IMR-90 (cell line): ENCODE measurements around the gene RIMS1. TPM values are rescaled to one million over a fixed set of nuclear protein-coding genes. Genes with fewer than 3 reads are reported as not detected.

Experiments used
- ATAC-seq: fragments of 200-7000 bp; cut with Tn5 transposase; 2 replicates; pipeline ENCODE4 v1.9.1; 2020; ENCODE audit warnings: low read depth, mild to moderate bottlenecking, moderate library complexity
- BruUV-seq: library from RNA; stranded (reverse); fragments of 400-500 nt; replicated peaks from 2 replicates; lab custom pipeline; 2021; lab: Mats Ljungman, UMichigan
- CTCF ChIA-PET: fragments of 300-600 bp; formaldehyde crosslinking; extraction: SDS; loops from one replicate; lab custom pipeline; 2021; ENCODE audit warnings: antibody characterized with exemption; lab: Yijun Ruan, JAX
- POLR2A ChIA-PET: fragments of 300-600 bp; sonication (Branson Sonifier 250); formaldehyde crosslinking; loops from one replicate; lab custom pipeline; 2022; ENCODE audit warnings: antibody characterized with exemption; ENCODE audit not compliant: unreplicated experiment; lab: Charles Lee
- DNase-seq: peaks from one replicate; pipeline ENCODE4 v3.0.0; 2013
- H2AFZ ChIP-seq: replicated peaks from 2 replicates; pipeline ENCODE3; 2013; ENCODE audit warnings: low read length, mild to moderate bottlenecking; ENCODE audit not compliant: poor library complexity
- H2AK5ac ChIP-seq: 2 replicates; pipeline ENCODE4 v1.6.1; 2013; ENCODE audit warnings: low read depth, low read length, inconsistent platforms
- H2AK9ac ChIP-seq: replicated peaks from 2 replicates; pipeline ENCODE3; 2013; ENCODE audit warnings: mild to moderate bottlenecking, low read depth, low read length, moderate library complexity; ENCODE audit not compliant: poor library complexity
- H2BK120ac ChIP-seq: 2 replicates; pipeline ENCODE4 v1.6.1; 2013; ENCODE audit warnings: low read depth, low read length, inconsistent platforms
- H2BK15ac ChIP-seq: 3 replicates; pipeline ENCODE4 v1.6.1; 2013; ENCODE audit warnings: low read depth, low read length, inconsistent platforms
- H2BK20ac ChIP-seq: 2 replicates; pipeline ENCODE4 v1.6.1; 2013; ENCODE audit warnings: low read depth, mild to moderate bottlenecking, inconsistent platforms, low read length, moderate library complexity
- H2BK5ac ChIP-seq: 2 replicates; pipeline ENCODE4 v1.6.1; 2013; ENCODE audit warnings: mild to moderate bottlenecking, low read depth, low read length, inconsistent platforms; ENCODE audit not compliant: poor library complexity, severe bottlenecking
- H3K14ac ChIP-seq: replicated peaks from 2 replicates; pipeline ENCODE4 v1.6.1; 2013; ENCODE audit warnings: low read depth, low read length, inconsistent platforms
- H3K18ac ChIP-seq: 2 replicates; pipeline ENCODE4 v1.6.1; 2013; ENCODE audit warnings: low read depth, low read length, control low read depth
- H3K23ac ChIP-seq: 2 replicates; pipeline ENCODE4 v1.6.1; 2013; ENCODE audit warnings: low read depth, low read length, inconsistent platforms
- H3K27ac ChIP-seq: 2 replicates; pipeline ENCODE4 v1.5.1; 2013; ENCODE audit warnings: mild to moderate bottlenecking, control low read depth, low read length; ENCODE audit not compliant: insufficient read depth
- H3K27me3 ChIP-seq: 2 replicates; pipeline ENCODE4 v1.6.1; 2013; ENCODE audit warnings: low read length; ENCODE audit not compliant: control insufficient read depth, insufficient read depth
- H3K36me3 ChIP-seq: 2 replicates; pipeline ENCODE4 v1.6.1; 2013; ENCODE audit warnings: low read length, mixed read lengths; ENCODE audit not compliant: control insufficient read depth, insufficient read depth
- H3K4ac ChIP-seq: 2 replicates; pipeline ENCODE4 v1.6.1; 2013; ENCODE audit warnings: low read depth, low read length, inconsistent platforms
- H3K4me1 ChIP-seq: 2 replicates; pipeline ENCODE4 v1.6.1; 2013; ENCODE audit warnings: low read length, mixed read lengths; ENCODE audit not compliant: control insufficient read depth, insufficient read depth
- H3K4me2 ChIP-seq: 2 replicates; pipeline ENCODE4 v1.6.1; 2013; ENCODE audit warnings: low read depth, mild to moderate bottlenecking, control low read depth, low read length, moderate library complexity
- H3K4me3 ChIP-seq: 2 replicates; pipeline ENCODE4 v1.5.1; 2013; ENCODE audit warnings: low read depth, mild to moderate bottlenecking, control low read depth, low read length, moderate library complexity; ENCODE audit not compliant: insufficient read depth
- H3K56ac ChIP-seq: 2 replicates; pipeline ENCODE4 v1.6.1; 2013; ENCODE audit warnings: low read length, inconsistent platforms; ENCODE audit not compliant: insufficient read depth; ENCODE audit errors: extremely low read depth
- H3K79me1 ChIP-seq, 2 experiments: 2 replicates each; pipeline ENCODE4 v1.6.1; 2013; ENCODE audit warnings: low read length in 2 of 2, inconsistent platforms in 1 of 2, low read depth in 1 of 2
- H3K9ac ChIP-seq: 2 replicates; pipeline ENCODE4 v1.6.1; 2013; ENCODE audit warnings: low read depth, low read length, control low read depth
- H3K9me1 ChIP-seq: 2 replicates; pipeline ENCODE4 v1.6.1; 2013; ENCODE audit warnings: low read length, inconsistent platforms; ENCODE audit not compliant: insufficient read depth
- H3K9me3 ChIP-seq: 2 replicates; pipeline ENCODE4 v1.6.1; 2013; ENCODE audit warnings: low read length; ENCODE audit not compliant: control insufficient read depth, insufficient read depth
- H4K20me1 ChIP-seq: 2 replicates; pipeline ENCODE4 v1.6.1; 2013; ENCODE audit warnings: low read length, inconsistent platforms; ENCODE audit not compliant: insufficient read depth
- H4K5ac ChIP-seq: 2 replicates; pipeline ENCODE4 v1.6.1; 2013; ENCODE audit warnings: mild to moderate bottlenecking, low read depth, low read length, control low read depth
- H4K8ac ChIP-seq, 2 experiments: 2 replicates each; pipeline ENCODE4 v1.6.1; 2013; ENCODE audit warnings: low read depth in 2 of 2, low read length in 2 of 2, control low read depth in 1 of 2, inconsistent platforms in 1 of 2
- H4K91ac ChIP-seq: 2 replicates; pipeline ENCODE4 v1.6.1; 2013; ENCODE audit warnings: low read depth, low read length, inconsistent platforms; ENCODE audit not compliant: insufficient read depth
- BHLHE40 ChIP-seq: fragments of 150-350 bp; IDR thresholded peaks from 2 replicates; pipeline ENCODE4 v1.6.1; 2016; ENCODE audit warnings: mild to moderate bottlenecking, low read depth, low read length
- CEBPB ChIP-seq: IDR thresholded peaks from 2 replicates; pipeline ENCODE4 v1.6.1; 2012; ENCODE audit warnings: low read depth, low read length, improper control_type of control experiment
- CHD1 ChIP-seq: IDR thresholded peaks from 2 replicates; pipeline ENCODE4 v1.6.1; 2012; ENCODE audit warnings: low read depth, low read length, improper control_type of control experiment
- CTCF ChIP-seq: conservative IDR thresholded peaks from 2 replicates; pipeline ENCODE4 v1.5.1; 2012; ENCODE audit warnings: mild to moderate bottlenecking, low read depth, low read length, improper control_type of control experiment
- ELK1 ChIP-seq: fragments of 150-350 bp; IDR thresholded peaks from 2 replicates; pipeline ENCODE4 v1.6.1; 2016; ENCODE audit warnings: low read depth, mild to moderate bottlenecking, low read length, moderate library complexity, borderline replicate concordance
- FOS ChIP-seq: fragments of 150-350 bp; IDR thresholded peaks from 2 replicates; pipeline ENCODE4 v1.6.1; 2016; ENCODE audit warnings: low read depth, low read length
- MAFK ChIP-seq: IDR thresholded peaks from 2 replicates; pipeline ENCODE4 v1.6.1; 2012; ENCODE audit warnings: low read depth, low read length, improper control_type of control experiment
- MAZ ChIP-seq: IDR thresholded peaks from 2 replicates; pipeline ENCODE4 v1.6.1; 2012; ENCODE audit warnings: low read depth, mild to moderate bottlenecking, low read length, improper control_type of control experiment, moderate library complexity, borderline replicate concordance
- MXI1 ChIP-seq: IDR thresholded peaks from 2 replicates; pipeline ENCODE4 v1.6.1; 2012; ENCODE audit warnings: low read depth, mild to moderate bottlenecking, low read length, moderate library complexity, borderline replicate concordance
- POLR2A ChIP-seq: IDR thresholded peaks from 2 replicates; pipeline ENCODE4 v1.6.1; 2012; ENCODE audit warnings: mild to moderate bottlenecking, low read depth, low read length
- RAD21 ChIP-seq: IDR thresholded peaks from 2 replicates; pipeline ENCODE4 v1.6.1; 2012; ENCODE audit warnings: low read length, improper control_type of control experiment
- RCOR1 ChIP-seq: IDR thresholded peaks from 2 replicates; pipeline ENCODE4 v1.6.1; 2012; ENCODE audit warnings: mild to moderate bottlenecking, low read length, improper control_type of control experiment; ENCODE audit not compliant: insufficient replicate concordance
- SMC3 ChIP-seq: fragments of 150-350 bp; IDR thresholded peaks from 2 replicates; pipeline ENCODE4 v1.6.1; 2016; ENCODE audit warnings: low read depth, mild to moderate bottlenecking, antibody characterized with exemption, low read length, moderate library complexity
- WGBS, 2 experiments: methylation state at CpG; one replicate each; pipeline versions ENCODE4 v1.1.5 to v1.1.7; 2013; ENCODE audit warnings: missing lambda C conversion rate in 2 of 2; ENCODE audit not compliant: insufficient read length in 1 of 2; ENCODE audit errors: extremely low coverage in 2 of 2; 5-methylcytosine and 5-hydroxymethylcytosine counted together
- dilution Hi-C: fragments of 300-500 bp; cut with HindIII; formaldehyde crosslinking; loops from one replicate; pipeline ENCODE4 v1.14.3; 2018; ENCODE audit warnings: low sequenced_read_pairs; ENCODE audit not compliant: unreplicated experiment
- in situ Hi-C: fragments of 300-500 bp; cut with MboI; formaldehyde crosslinking; loops from 3 replicates; pipeline ENCODE4 v1.14.3; 2019; ENCODE audit warnings: low sequenced_read_pairs, inconsistent platforms, mixed read lengths
- intact Hi-C: fragments of 100-400 bp; cut with micrococcal nuclease; formaldehyde crosslinking; loops from 2 replicates; pipeline ENCODE4 v1.10.0; 2022
- polyA plus RNA-seq, 3 experiments: library from polyadenylated mRNA; depleted of rRNA; stranded (reverse); fragments of >200 nt; gene quantifications; 2 replicates each; pipeline ENCODE4 v1.2.3, GENCODE V29; 2012; ENCODE audit warnings: low replicate concordance in 1 of 3
- total RNA-seq: library from RNA; depleted of rRNA; stranded (reverse); fragments of >200 nt; gene quantifications from 2 replicates; pipeline ENCODE4 v1.2.3, GENCODE V29; 2012

Gene RIMS1
- total and polyA plus RNA-seq, 2 of the 4 experiments (the other 2 are of a cell fraction) = 0.44 to 3.8 TPM

- ATAC-seq (no peak), DNase-seq (no peak)
- Histone ChIP-seq H2AK5ac (no peak overlapping the region), H2BK5ac (no peak overlapping the region), H4K5ac (no peak overlapping the region), H2AFZ (no peak overlapping the region), H4K8ac (no peak overlapping the region), H4K91ac (no peak overlapping the region), H3K4me1 (no peaks in the 10 kb centered on the region), H3K27ac (no peak overlapping the region), H3K14ac (no peak overlapping the region), H3K9me3 (no peaks in the 10 kb centered on the region), H3K36me3 (no peaks in the 10 kb centered on the region), H3K23ac (no peak overlapping the region), H2BK15ac (no peak overlapping the region), H3K79me1 (no peaks in the 10 kb centered on the region), H3K4me3 (no peak overlapping the region), H3K9ac (no peak overlapping the region), H3K27me3 (no peaks in the 10 kb centered on the region), H3K4ac (no peak overlapping the region), H2AK9ac (no peak overlapping the region), H2BK20ac (no peak overlapping the region), H2BK120ac (no peak overlapping the region), H3K56ac (no peak overlapping the region), H3K18ac (no peak overlapping the region), H3K4me2 (no peak overlapping the region), H4K20me1 (no peaks in the 10 kb centered on the region), H3K9me1 (no peaks in the 10 kb centered on the region)
- in situ Hi-C loops (no loop called here), dilution Hi-C loops (no loop called here), intact Hi-C loops (no loop called here)
- WGBS, 2 experiments = 83% methylated on average over 4 of the region's 7 CpGs; no CpG with 5 or more reads in 1 of the 2 experiments
- TF ChIP-seq FOS = no peak
- no peak for TF ChIP-seq CEBPB
- no peak for TF ChIP-seq MXI1
- TF ChIP-seq SMC3 = no peak
- TF ChIP-seq ELK1 = no peak
- TF ChIP-seq BHLHE40 = no peak
- TF ChIP-seq CHD1 = no peak
- TF ChIP-seq RCOR1 = no peak
- TF ChIP-seq MAZ = no peak
- no peak for TF ChIP-seq POLR2A
- no peak for TF ChIP-seq CTCF
- TF ChIP-seq RAD21 = no peak
- TF ChIP-seq MAFK = no peak
- CTCF ChIA-PET = no interaction called here
- POLR2A ChIA-PET = no interaction called here
- BruUV-seq = no TSS peak
Observed at GRCh38 chr6:71965404-71965803, 79.1 kb downstream of the RIMS1 start.
